Heart left ventricle (tissue), 16 donors: Measurements from ENCODE around the gene GRM5. TPM values are rescaled to one million over a fixed set of nuclear protein-coding genes. Genes with fewer than 3 reads are reported as not detected.
"Not testable (repeated sequence)": the region's sequence is repeated elsewhere in the genome, so short reads cannot be mapped to it uniquely, and the experiment has no call there.

Source experiments
- ATAC-seq, 4 donors: fragments of 200-7000 bp; cut with Tn5 transposase; one replicate each; pipeline ENCODE4 v1.9.1; 2020 to 2022; ENCODE audit warnings: moderate library complexity in 4 of 4, mild to moderate bottlenecking in 3 of 4, moderate number of reproducible peaks in 1 of 4
- DNase-seq, 5 donors: peaks; one replicate each; pipeline ENCODE4 v3.0.0-alpha.2; 2020
- H3K27ac ChIP-seq, 12 donors: fragments of 200-600 bp; sonication (generic) in 4 of 12; one replicate each; pipeline versions ENCODE4 v1.5.0 to v1.8.0; 2016 to 2022; ENCODE audit warnings: mild to moderate bottlenecking in 2 of 12
- H3K27me3 ChIP-seq, 9 donors: fragments of 200-600 bp; sonication (generic) in 2 of 9; one replicate each; pipeline versions ENCODE4 v1.5.1 to v1.8.0; 2016 to 2022; ENCODE audit warnings: mild to moderate bottlenecking in 3 of 9
- H3K36me3 ChIP-seq, 9 donors: fragments of 200-600 bp; sonication (generic) in 2 of 9; one replicate each; pipeline versions ENCODE4 v1.5.0 to v1.8.0; 2018 to 2022; ENCODE audit warnings: mild to moderate bottlenecking in 2 of 9
- H3K4me1 ChIP-seq, 12 donors: fragments of 200-600 bp; sonication (generic) in 4 of 12; one replicate each; pipeline versions ENCODE4 v1.5.0 to v1.8.0; 2016 to 2022; ENCODE audit warnings: mild to moderate bottlenecking in 3 of 12
- H3K4me3 ChIP-seq, 12 donors: fragments of 200-600 bp; sonication (generic) in 4 of 12; one replicate each; pipeline versions ENCODE4 v1.5.0 to v1.8.0; 2017 to 2022; ENCODE audit warnings: mild to moderate bottlenecking in 9 of 12, moderate library complexity in 4 of 12
- H3K9me3 ChIP-seq, 12 donors: fragments of 200-600 bp; sonication (generic) in 4 of 12; one replicate each; pipeline versions ENCODE4 v1.5.0 to v1.8.0; 2016 to 2022; ENCODE audit warnings: mild to moderate bottlenecking in 1 of 12
- POLR2A ChIP-seq, 2 donors: fragments of 450-650 bp; IDR thresholded peaks; one replicate each; pipeline ENCODE4 v1.6.1; 2017; ENCODE audit warnings: antibody characterized with exemption in 2 of 2, mild to moderate bottlenecking in 2 of 2, moderate library complexity in 2 of 2
- WGBS, 4 donors: extraction: QIAGEN DNeasy Blood & Tissue Kit in 2 of 4; methylation state at CpG; one replicate each; pipeline versions ENCODE4 v1.1.5 to v1.1.7; 2013 to 2018; 5-methylcytosine and 5-hydroxymethylcytosine counted together
- intact Hi-C, 10 donors: fragments of 100-400 bp; cut with DNase I; formaldehyde crosslinking; loops; one replicate each; pipeline versions ENCODE4 v1.11.1 to v1.14.2; 2022
- polyA plus RNA-seq, 2 donors: library from polyadenylated mRNA; stranded (reverse); fragments of 200-250 nt; gene quantifications; one replicate each; pipeline ENCODE4 v1.2.3, GENCODE V29; 2013
- total RNA-seq, 9 donors: library from RNA; depleted of rRNA in 2 of 9; stranded (reverse); fragments of >200 nt in 2 of 9; fragmentation: NEBNext Ultra II Directional in 3 of 9; extraction: Animal tissue kit (Norgen Biotek cat#: 25700) in 3 of 9; gene quantifications; one replicate each; pipeline versions ENCODE4 v1.1.0 to v1.2.4, GENCODE V29; 2016 to 2023
- TF ChIP-seq, protein P1 (sequence below), 12 donors: fragments of 200-600 bp; sonication (generic) in 4 of 12; IDR thresholded peaks; one replicate each; pipeline versions ENCODE4 v1.5.0 to v1.8.0; 2018 to 2022; ENCODE audit warnings: antibody characterized with exemption in 12 of 12, mild to moderate bottlenecking in 5 of 12
- donor health status: ischemic (EF 13 %, LVEDD 7.1; RV severe dilation, severe dysfunction).
- donor health status: healthy with polysubstance abuse.
- donor health status: DM: no; HTN: yes; CAD: no.
- donor health status: DM: no; HTN: no; CAD: no.
- donor health status: ischemic (EF 25% LVEDD 6.9; RV normal size, moderate dysfunction).
- donor health status: ischemic (EF 25% LVEDD 5.7; RV mildly dilated, moderate dysfunction).
- donor health status: healthy.
- donor health status: DM: yes; HTN: yes; CAD: no.
- donor health status: ischemic (EF 35%, LVEDD 5.7; RV mildly dilated, moderate dysfunction).
- donor health status: nonischemic (EF 11% LVEDD 7.7; RV severe dilation, severe dysfunction).
- donor health status: DM: yes; HTN: yes; CAD: no.
- donor health status: PGD.
- donor health status: ischemic (EF 29% LVEDD 5.4; RV normal size, mild dysfunction).
- donor health status: nonischemic (EF 23%, LVEDD 6.1; RV moderate dilation, normal function).

The GRM5 gene
- total and polyA plus RNA-seq, 11 donors: 0.01 to 0.09 (median 0.09) TPM; not detected in 8

DNA sequence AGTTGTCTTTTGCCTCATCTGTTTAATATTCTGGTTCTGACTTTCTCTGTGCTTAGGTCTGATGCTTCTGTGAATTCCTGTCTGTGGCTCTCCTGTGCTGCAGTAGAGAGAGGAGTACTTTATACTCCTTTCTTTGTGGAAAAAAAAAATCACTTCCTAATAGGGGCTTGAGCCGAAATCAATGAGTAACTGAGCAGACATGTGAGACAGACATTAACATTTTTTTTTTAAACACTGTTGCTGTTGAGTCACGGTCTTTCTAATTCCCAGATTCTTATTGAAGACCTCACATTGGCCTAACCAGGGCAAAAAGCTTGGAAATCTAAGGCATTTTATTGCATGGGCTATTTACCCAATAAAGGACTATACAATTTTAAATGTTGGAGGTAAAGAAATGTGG lies 86.1 kb downstream of the GRM5 start:
- 68 to 75% (median 71%) methylated on average over 2 of the region's 2 CpGs for WGBS, 4 donors
- TF ChIP-seq POLR2A (IDR thresholded peaks at IDR 0.05): no peak
- TF ChIP-seq, protein P1, sequence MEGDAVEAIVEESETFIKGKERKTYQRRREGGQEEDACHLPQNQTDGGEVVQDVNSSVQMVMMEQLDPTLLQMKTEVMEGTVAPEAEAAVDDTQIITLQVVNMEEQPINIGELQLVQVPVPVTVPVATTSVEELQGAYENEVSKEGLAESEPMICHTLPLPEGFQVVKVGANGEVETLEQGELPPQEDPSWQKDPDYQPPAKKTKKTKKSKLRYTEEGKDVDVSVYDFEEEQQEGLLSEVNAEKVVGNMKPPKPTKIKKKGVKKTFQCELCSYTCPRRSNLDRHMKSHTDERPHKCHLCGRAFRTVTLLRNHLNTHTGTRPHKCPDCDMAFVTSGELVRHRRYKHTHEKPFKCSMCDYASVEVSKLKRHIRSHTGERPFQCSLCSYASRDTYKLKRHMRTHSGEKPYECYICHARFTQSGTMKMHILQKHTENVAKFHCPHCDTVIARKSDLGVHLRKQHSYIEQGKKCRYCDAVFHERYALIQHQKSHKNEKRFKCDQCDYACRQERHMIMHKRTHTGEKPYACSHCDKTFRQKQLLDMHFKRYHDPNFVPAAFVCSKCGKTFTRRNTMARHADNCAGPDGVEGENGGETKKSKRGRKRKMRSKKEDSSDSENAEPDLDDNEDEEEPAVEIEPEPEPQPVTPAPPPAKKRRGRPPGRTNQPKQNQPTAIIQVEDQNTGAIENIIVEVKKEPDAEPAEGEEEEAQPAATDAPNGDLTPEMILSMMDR (IDR thresholded peaks at IDR 0.05): no peak
- no peak for ATAC-seq
- Histone ChIP-seq H3K27ac (no peak overlapping the region), H3K9me3 (no peaks in the 10 kb centered on the region), H3K4me1 (no peaks in the 10 kb centered on the region), H3K36me3 (no peaks in the 10 kb centered on the region), H3K27me3 (no peaks in the 10 kb centered on the region), H3K4me3 (no peak overlapping the region)
- intact Hi-C loops: no loop called here
- DNase-seq: no peak

DNA sequence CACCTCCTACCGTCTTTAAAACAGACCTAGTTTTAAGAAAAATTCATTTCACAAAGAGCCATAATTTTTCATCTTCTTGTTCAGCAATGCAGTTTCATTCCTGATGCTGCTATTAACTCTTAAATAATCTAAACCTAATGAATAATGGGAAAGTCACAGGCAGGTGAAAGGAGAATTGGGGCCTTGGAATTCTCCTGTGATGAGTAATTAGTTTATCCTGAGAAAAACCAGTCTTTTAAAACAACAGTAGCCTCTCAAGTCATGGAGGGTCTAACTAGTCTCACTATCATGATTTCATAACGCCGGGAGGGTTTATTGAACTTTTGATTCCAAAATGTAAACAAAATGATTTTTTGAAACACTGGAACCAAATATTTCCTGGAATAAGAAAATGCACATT lies 86.8 kb downstream of the GRM5 start:
- intact Hi-C loops, H3K36me3 ChIP-seq, DNase-seq, H3K4me3 ChIP-seq, H3K27me3 ChIP-seq, H3K4me1 ChIP-seq, ATAC-seq, H3K27ac ChIP-seq, H3K9me3 ChIP-seq: not testable (repeated sequence)
- 82 to 92% (median 89%) methylated on average over 3 of the region's 3 CpGs for WGBS, 4 donors

DNA sequence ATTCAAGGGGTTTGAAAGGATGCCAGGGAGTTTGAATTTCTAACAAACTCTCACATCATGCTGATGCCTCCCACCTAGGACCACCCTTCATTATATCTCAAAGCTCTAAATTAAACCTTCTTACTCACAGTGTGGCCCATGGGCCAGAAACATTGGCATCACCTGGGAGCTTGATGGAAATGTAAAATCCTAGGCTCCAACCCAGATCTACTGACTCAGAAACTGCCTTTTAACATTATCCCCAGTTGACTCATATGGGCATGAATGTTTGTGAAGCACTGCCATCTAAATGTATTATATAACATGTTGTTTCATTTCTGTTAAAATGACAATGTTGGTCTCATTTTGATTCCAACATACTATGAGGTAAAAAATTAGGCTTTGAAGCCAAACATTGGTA lies 90.3 kb downstream of the GRM5 start:
- ATAC-seq, H3K36me3 ChIP-seq, H3K4me1 ChIP-seq, H3K9me3 ChIP-seq, H3K4me3 ChIP-seq, H3K27ac ChIP-seq, H3K27me3 ChIP-seq, DNase-seq, intact Hi-C loops: not testable (repeated sequence)

DNA sequence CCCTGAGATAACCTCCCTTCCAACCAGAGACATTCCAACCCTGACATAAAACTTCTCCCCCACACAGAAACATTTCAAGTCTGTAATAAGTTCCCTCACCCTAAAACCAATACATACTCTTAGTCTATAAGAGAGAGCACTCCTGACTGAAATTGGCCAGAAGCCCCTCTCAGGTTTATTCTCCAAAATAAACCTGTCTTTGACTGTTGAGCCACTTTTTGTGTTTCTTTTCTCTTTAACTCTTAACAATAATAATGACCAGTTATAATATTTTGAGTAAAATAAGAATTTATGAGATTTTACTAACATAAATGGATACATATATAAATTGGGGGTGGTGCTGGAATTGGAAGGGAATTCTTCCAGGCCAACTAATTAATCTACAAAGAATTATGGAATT lies 93.6 kb downstream of the GRM5 start:
- intact Hi-C loops: no loop called here
- H3K27me3 ChIP-seq: no peaks in the 10 kb centered on the region

DNA sequence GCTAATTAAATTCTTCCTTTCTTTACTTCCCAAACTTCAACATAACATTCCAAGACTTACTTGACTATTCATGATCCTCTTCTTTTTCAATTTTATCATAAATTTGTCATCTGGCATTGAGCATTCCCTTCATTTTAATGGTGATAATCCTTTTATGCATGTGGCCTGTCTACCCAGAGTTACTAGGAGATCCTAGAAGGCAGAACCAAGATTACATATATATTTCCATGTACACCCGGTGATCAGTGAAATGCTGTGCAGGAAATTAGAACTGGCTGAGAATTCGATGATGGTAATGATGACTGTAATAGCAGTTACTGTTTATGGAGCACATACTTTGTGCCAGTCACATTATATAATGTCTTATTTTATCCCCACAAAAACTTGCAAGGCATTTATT lies 104.2 kb downstream of the GRM5 start:
- ATAC-seq, H3K27ac ChIP-seq, H3K4me3 ChIP-seq, DNase-seq, H3K27me3 ChIP-seq, H3K36me3 ChIP-seq, H3K4me1 ChIP-seq, intact Hi-C loops, H3K9me3 ChIP-seq: not testable (repeated sequence)
- WGBS, 4 donors: 85 to 92% (median 88%) methylated on average over 2 of the region's 2 CpGs

More for the DNA sequence above, 93.6 kb downstream of the GRM5 start:
- ATAC-seq: no peak
- Histone ChIP-seq H3K36me3 (no peaks in the 10 kb centered on the region), H3K27ac (no peak overlapping the region), H3K9me3 (peaks cover 0 to 5% (median 0%) of the 10 kb centered on the region in 12 donors), H3K4me1 (no peaks in the 10 kb centered on the region), H3K4me3 (no peak overlapping the region)
- TF ChIP-seq POLR2A (IDR thresholded peaks at IDR 0.05): no peak
- TF ChIP-seq, protein P1 (IDR thresholded peaks at IDR 0.05): no peak
- no peak for DNase-seq

DNA sequence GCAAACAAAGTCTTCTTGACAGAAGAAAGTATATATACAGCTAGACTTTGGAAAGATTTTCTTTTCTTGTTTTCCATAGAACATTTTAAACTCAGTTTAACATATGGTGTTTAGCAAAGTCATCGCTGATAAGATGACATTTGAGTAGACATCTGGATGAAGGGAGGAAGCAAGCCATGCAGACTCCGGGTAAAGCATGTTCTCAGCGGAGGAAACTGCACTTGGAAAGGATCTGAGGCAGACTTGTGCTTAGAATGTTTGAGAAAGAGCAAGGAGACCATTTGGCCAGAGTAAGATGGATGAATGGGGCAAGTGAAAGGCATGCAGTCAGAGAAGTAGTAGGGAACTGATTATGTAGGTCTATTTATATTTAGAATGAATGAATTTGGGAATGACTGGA lies 105.9 kb downstream of the GRM5 start:
- H3K36me3 ChIP-seq, H3K27ac ChIP-seq, H3K9me3 ChIP-seq, H3K27me3 ChIP-seq, H3K4me3 ChIP-seq, ATAC-seq, DNase-seq, H3K4me1 ChIP-seq, intact Hi-C loops: not testable (repeated sequence)
- 27 to 39% (median 34%) methylated on average over 3 of the region's 3 CpGs for WGBS, 4 donors
